GM18505 (cell line): Measurements from ENCODE around the gene ACBD6.

ENCODE experiments used
- ATAC-seq: cut with Tn5 transposase; IDR thresholded peaks from one replicate; pipeline ENCODE4 v1.9.1; 2021; ENCODE audit not compliant: unreplicated experiment
- POLR2A ChIP-seq: IDR thresholded peaks from 4 replicates; pipeline ENCODE4 v1.6.1; 2011; ENCODE audit warnings: borderline replicate concordance; ENCODE audit not compliant: insufficient read depth, insufficient read length; ENCODE audit errors: extremely low read depth

ACBD6 gene

GRCh38 chr1:180275726-180276125 lies 226.7 kb downstream of the ACBD6 start:
- no peak for TF ChIP-seq POLR2A
- ATAC-seq, result no peak

DNA sequence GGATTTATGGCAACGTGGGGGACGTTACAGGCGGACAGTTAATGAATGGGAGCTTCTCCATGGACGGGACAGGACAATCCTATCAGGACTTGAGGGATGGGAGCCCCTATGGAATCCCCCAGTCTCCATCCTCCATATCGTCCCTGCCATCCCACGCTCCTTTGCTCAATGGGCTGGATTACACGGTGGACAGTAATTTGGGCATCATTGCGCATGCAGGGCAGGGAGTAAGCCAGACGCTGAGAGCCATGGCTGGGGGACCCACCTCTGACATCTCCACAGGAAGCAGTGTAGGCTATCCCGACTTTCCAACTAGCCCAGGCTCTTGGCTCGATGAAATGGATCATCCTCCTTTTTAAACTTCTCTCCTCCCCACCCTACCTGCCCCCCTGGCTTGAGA lies 228.2 kb downstream of the ACBD6 start:
- TF ChIP-seq POLR2A, result no peak
- ATAC-seq, result no peak

- no peak for TF ChIP-seq POLR2A
- ATAC-seq, result no peak
Measured at GRCh38 chr1:180273066-180273465, 229.3 kb downstream of the ACBD6 start.

- ATAC-seq, result no peak
- no peak for TF ChIP-seq POLR2A
Measured at GRCh38 chr1:180272395-180272794, 230.0 kb downstream of the ACBD6 start.

GRCh38 chr1:180271272-180272255 lies 230.8 kb downstream of the ACBD6 start:
- TF ChIP-seq POLR2A, result no peak
- no peak for ATAC-seq

GRCh38 chr1:180270530-180271271 lies 231.7 kb downstream of the ACBD6 start:
- TF ChIP-seq POLR2A, result no peak
- ATAC-seq, result no peak

GRCh38 chr1:180269645-180270529 lies 232.5 kb downstream of the ACBD6 start:
- no peak for ATAC-seq
- TF ChIP-seq POLR2A, result no peak

DNA sequence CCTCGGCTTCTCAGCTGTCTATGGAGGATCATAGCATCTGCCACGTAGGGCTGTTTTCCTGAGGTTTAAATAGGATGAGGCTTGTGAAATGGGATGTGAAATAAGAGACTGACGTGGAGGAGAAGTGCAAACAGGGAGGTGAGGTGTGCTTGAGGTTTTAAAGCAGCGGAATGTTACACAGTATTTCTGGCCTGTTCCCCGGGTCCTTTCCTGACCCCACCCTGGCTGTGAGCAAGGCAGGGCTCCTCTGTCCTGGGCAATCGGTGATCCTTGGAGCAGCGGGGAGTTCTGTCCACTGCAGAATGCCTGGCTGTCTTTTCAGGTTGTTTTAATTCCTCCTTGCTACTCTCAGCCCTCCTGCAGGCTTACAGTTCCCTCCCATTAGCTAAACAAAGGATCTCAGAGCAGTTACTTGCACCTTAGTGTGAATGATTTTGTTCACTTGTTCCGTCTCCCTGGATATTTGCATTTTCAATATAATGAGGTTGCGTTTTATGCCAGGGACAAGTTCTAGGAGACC lies 233.8 kb downstream of the ACBD6 start:
- ATAC-seq, result no peak
- TF ChIP-seq POLR2A, result no peak

DNA sequence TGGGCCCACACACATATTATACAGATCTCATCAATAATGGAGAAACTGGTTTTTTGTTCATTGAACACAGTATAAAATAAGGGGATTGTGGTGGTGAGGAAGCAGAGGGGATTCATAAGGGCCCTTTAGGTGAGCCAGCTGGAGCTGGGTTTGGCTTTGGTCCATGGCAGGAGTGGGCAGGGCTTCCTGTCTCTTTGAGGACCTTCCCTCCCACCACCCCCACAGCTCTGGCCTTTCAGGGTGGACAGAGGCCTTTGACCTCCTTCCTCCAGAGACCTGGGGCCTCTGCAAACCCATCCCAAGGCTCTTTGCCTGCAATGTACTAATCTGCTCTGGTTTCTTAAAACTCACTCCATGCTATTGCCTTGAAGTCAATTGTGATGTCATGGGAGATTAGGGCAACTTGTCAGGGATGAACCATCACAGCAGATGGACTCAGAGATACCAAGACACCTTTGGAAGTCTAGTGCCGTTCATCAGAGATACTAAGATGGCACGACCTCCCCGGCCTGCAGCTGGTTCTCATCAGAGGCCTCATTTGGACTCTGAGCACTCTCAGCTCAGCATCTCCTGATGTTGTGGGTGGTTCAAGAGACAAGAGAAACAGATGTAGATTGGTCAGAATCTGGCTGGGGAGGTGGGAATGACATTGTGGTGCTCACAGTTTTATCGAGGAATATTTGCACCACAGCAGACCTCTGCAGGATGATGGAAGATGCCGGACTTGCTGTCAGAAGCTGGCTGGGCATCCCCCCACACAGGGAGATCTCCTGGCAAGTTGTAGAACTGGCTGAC lies 234.4 kb downstream of the ACBD6 start:
- ATAC-seq, result no peak
- TF ChIP-seq POLR2A, result no peak

- ATAC-seq, result no peak
- TF ChIP-seq POLR2A, result no peak
Measured at GRCh38 chr1:180267211-180267561, 235.2 kb downstream of the ACBD6 start.

GRCh38 chr1:180266275-180267210 lies 235.8 kb downstream of the ACBD6 start:
- TF ChIP-seq POLR2A, result no peak
- no peak for ATAC-seq
